GM21526 (cell line): ENCODE results near the gene RPL27A.

Source experiments
- ATAC-seq: cut with Tn5 transposase; IDR thresholded peaks from one replicate; pipeline ENCODE4 v1.9.1; 2021; ENCODE audit warnings: moderate library complexity; ENCODE audit not compliant: unreplicated experiment, low FRiP score

RPL27A gene

DNA sequence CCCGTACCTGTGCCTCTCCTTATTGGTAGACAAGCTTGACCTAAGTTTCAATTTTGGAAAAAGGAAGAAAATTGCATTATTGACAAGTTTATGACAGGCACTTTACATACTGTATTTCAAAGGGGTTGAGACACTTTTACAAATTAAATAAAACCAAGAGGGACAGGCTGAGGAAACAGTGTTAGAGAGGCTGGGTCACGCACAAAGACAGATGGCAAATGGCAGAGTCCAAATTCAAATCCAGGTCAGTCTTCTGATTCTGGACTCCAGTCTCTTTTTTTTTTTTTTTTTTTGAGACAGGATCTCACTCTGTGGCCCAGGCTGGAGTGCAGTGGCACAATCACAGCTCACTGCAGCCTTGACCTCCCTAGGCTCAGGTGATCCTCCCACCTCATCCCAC lies 10.2 kb upstream of the RPL27A start:
- ATAC-seq: no peak

DNA sequence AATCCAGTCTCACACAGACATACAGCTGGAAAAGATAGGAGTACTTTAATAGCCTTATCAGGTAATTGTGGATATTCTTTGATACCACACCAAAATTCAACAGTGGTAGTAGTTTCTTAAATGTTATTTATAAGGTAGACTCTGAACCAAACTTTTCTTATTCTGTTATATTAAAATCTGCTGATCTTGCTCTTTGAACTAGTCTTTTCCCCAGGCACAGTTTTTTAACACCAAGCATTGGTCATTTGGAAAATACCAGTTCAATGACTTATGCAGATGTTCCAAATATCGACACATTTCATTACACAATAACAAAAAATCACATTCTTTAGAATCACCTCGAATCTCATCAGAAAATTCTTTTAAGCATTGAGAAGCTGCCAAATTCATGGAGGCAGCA lies 7.7 kb upstream of the RPL27A start:
- ATAC-seq: no peak

- no peak for ATAC-seq
Observed at GRCh38 chr11:8676458-8676857, 6.1 kb upstream of the RPL27A start.

GRCh38 chr11:8679006-8679405 lies 3.6 kb upstream of the RPL27A start:
- no peak for ATAC-seq

GRCh38 chr11:8681837-8682302 lies 722 bp upstream of the RPL27A start:
- ATAC-seq: no peak

- ATAC-seq: no peak
Observed at GRCh38 chr11:8683115-8683807, 669 bp downstream of the RPL27A start.

DNA sequence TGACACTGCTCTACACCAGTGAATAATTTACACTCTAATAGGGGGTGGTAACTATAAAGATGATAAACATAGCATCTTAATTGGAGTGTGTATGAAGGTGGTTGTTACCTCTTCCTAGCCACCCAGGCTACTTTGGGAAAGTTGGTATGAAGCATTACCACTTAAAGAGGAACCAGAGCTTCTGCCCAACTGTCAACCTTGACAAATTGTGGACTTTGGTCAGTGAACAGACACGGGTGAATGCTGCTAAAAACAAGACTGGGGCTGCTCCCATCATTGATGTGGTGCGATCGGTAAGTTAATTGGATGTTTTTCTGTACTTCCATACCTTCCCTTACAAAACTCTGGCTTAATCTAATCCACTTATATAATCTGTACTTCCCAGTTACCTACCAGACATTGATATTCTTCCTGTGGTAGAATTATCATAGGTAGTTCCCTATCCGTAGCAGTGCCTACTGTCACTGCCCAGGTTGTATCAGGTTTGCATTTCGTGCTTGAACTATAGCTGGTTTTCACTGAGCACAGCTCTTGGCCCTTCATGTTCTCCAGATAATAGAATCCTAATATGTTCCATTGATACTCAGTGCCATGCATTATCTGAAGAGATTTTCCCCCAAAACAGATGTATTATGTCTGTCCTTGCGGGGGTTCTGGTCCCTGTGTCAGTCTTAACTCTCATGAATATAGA lies 2.2 kb downstream of the RPL27A start:
- no peak for ATAC-seq

GRCh38 chr11:8685306-8685705 lies 2.7 kb downstream of the RPL27A start:
- ATAC-seq: no peak

DNA sequence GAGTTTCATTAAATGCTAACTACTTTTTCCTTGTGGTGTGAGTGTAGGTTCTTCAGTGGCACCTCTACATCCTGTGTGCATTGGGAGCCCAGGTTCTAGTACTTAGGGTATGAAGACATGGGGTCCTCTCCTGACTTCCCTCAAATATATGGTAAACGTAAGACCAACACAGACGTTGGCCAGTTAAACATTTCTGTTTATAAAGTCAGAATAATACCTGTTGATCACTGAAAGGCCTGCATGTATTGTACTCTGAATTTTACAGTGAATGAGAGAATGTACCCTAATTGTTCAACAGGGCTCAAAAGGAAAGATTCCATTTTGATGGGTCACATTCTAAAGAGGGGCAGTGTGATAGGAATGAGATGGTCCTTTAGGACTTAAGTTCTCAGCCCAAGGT lies 3.2 kb downstream of the RPL27A start:
- ATAC-seq: no peak

- ATAC-seq: no peak
Observed at GRCh38 chr11:8686325-8686724, 3.7 kb downstream of the RPL27A start.

DNA sequence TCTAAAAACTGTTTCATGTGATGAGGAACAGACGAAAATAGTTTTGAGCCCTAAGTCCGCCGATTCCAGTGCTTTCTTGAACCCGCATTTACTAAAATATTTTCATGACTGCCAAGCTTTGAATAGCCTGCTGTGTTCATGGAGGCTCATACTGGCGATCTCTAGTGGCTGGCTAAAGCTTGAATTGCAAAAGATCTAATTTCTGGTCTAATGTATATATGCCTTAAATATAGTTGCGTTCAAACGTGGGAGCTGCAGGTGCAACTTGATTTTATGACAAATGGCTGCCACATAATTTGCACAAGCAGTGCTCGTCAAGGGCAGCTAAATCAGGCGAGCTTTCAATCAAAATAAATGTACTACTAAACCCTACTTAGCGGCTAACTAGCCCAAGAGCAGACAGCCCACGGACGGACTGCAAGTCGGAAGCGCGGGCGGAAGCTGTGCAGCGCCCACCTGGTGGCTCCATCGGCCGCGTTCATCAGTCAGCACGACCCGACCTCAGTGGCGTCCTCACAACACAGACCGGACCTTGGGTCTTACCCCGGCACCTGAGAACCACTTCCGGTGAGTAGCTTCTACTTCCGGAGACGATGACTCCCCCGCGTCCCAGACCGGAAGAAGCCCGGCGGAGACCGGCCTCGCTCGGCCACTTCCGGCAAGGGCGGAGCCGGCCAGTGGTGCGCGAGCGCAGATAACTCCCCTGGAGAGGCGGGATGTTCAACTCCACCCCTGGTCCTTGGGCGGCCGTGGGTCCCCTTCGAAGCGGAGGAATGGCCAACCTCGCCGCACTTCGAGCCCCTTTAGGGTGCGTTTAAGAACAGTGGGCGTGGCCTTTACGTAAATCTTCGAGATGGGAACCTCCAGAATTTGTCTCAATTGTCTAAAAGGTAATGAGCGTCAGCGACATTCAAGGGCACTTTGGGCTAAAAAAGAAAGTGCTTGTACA lies 6.1 kb downstream of the RPL27A start:
- ATAC-seq: peak; percentile 90

DNA sequence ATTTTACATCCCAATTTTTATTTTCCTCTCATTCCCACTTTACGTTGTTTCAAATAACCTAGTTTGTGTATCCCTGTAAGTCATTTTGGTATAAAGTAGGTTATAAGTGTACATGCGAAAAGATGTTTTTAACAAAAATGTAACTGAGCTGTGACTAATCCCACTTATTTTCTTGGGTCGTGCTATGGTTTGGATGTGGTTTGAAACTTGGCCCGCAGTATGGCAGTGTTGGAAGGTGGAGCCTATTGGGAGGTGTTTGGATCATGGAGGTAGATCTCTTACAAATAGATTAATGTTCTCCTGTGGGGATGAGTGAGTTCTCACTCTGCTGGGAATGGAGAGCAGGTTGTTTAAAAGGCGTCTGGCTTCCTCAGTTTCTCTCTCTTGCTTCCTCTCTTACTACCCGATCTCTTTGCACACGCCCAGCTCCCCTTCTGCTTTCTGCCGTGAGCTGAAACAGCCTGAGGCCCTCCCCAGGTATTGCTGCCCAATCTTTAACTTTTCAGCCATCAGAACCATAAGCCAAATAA lies 7.2 kb downstream of the RPL27A start:
- ATAC-seq: no peak

DNA sequence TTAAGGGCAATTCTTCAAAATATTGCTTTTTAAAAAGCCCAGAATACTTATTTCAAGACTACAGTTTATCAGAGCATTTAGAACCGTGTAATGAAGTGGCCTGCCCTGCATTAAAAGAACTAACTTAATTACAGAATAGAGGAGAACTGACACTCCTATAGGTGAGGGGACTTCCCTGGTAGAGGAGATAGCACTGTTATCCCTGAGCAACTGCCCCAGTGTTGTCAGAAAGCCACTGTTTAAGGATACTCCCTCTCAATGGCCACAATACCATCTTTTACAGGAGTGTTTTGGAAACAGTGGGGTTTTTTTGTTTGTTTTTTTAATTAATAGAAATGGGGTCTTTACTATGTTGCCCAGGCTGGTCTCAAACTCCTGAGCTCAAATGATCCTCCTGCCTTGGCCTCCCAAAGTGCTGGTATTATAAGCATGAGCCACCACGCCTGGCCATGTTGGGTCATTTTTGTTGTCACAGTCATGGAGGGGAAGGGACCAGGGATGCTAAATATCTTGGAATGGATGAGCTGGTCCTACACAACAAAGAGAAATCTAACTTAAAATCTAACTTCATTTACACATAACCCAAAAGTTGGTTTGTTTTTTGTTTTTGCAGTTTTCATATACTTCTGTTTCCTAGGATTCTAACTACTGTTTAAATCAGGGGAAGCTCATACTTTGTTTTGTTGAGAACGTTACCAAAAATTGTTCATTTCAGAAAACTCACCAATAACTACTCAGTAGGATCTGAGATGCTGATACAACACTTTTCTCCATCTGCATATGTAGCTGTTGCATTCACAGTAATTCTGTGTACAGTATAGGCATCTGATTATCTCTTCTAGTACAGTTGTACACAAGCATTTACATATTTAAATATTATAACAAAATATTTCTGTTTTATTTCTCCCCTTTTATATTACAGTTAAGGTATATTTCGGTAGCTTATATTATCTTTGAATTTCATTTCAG lies 8.1 kb downstream of the RPL27A start:
- no peak for ATAC-seq

- no peak for ATAC-seq
Observed at GRCh38 chr11:8691601-8692000, 9.0 kb downstream of the RPL27A start.

DNA sequence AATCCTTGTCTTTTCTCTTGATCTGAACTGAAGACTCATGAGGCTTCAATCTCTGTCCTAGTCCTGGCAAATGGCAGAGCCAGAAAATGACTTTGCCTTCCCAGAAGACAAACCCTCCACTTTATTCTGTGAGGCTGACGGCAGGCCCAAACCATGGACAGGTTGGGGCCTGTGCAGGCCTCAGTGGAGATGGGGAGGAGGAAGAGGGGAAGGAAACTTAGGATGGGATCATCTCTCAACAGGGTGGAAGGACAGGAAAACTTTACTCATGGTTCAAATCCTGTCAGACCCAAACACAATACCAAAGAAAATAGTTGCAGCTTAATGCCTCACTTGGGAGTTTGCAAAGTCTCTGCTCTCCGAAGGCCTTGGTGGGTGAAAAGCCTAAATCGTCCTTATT lies 9.8 kb downstream of the RPL27A start:
- no peak for ATAC-seq

DNA sequence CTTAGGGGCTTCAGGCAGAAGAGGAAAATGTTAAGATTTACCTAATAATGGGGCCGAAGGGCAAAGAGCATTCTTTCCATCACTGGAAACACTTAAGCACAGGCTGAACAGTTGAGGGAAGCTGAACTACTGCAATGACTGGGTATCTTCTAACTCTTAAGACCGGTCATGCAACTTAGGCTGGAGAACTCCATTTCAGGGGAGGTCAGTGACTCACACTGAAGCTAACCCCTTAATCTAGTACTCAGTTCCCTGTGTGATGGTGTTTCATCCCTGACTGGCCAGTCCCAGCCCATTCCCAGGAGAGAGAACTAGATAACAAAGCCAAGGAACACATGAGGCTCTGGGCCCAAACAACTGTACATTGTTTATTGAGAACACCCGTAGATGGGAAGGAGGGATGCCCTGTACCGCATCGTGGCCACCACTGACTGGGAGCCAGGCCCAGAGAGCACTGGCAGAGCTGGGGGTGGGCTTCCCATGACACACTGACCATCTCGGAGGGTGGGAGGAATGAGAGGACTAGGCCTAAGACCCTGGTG lies 10.5 kb downstream of the RPL27A start:
- ATAC-seq: no peak

- no peak for ATAC-seq
Observed at GRCh38 chr11:8693555-8693954, 11.0 kb downstream of the RPL27A start.

DNA sequence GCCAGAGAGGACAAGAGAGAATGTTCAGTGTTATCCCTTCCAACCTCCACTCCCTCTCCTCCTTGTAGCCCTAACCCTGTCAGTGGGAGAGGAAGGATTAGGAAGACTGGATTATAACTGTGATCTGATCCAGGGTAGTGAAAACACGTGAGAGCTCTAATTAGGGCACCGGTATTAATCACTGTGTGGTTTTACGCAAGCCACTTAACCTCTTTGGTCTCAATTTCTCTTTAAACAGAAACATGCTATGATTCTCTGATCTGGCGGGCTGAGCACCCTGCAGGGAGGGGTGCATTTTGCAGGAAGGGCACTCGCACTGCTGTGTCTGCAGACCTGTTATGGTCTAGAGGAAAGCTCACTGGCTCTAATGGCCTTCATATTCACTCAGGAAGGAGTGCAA lies 11.5 kb downstream of the RPL27A start:
- no peak for ATAC-seq

GRCh38 chr11:8697054-8697453 lies 14.5 kb downstream of the RPL27A start:
- ATAC-seq: no peak
